Endothelial cell of umbilical vein (primary cell): ENCODE data around the gene CH25H.

Experiments used
- EZH2 ChIP-seq: IDR thresholded peaks from 2 replicates; pipeline ENCODE4 v1.6.1; 2012; ENCODE audit warnings: borderline replicate concordance, low read depth, mild to moderate bottlenecking, moderate library complexity, low read length, inconsistent platforms; ENCODE audit not compliant: severe bottlenecking
- JUN ChIP-seq: IDR thresholded peaks from 2 replicates; pipeline ENCODE4 v1.6.1; 2011; ENCODE audit warnings: borderline replicate concordance, low read depth; ENCODE audit not compliant: insufficient read length, insufficient read depth
- POLR2A ChIP-seq: IDR thresholded peaks from 2 replicates; pipeline ENCODE4 v1.6.1; 2012; ENCODE audit warnings: low read depth, mild to moderate bottlenecking, control low read depth, low read length
- POLR2AphosphoS5 ChIP-seq: IDR thresholded peaks from 2 replicates; pipeline ENCODE4 v1.6.1; 2012; ENCODE audit warnings: low read depth, mild to moderate bottlenecking, control low read depth, low read length, moderate library complexity; ENCODE audit not compliant: insufficient read depth
- TF ChIP-seq, protein P1 (sequence below), 2 donors: IDR thresholded peaks; 1 replicate in 1 of 2; 2 replicates in 1 of 2; pipeline ENCODE4 v1.5.1; 2011; ENCODE audit warnings: low read length in 2 of 2, mild to moderate bottlenecking in 2 of 2, moderate library complexity in 2 of 2, control low read depth in 1 of 2, inconsistent platforms in 1 of 2, low read depth in 1 of 2; ENCODE audit not compliant: insufficient read depth in 1 of 2; ENCODE audit errors: extremely low read depth in 1 of 2
- TF ChIP-seq, protein P2 (sequence below): IDR thresholded peaks from 2 replicates; pipeline ENCODE4 v1.6.1; 2011; ENCODE audit not compliant: insufficient read depth, insufficient read length

DNA sequence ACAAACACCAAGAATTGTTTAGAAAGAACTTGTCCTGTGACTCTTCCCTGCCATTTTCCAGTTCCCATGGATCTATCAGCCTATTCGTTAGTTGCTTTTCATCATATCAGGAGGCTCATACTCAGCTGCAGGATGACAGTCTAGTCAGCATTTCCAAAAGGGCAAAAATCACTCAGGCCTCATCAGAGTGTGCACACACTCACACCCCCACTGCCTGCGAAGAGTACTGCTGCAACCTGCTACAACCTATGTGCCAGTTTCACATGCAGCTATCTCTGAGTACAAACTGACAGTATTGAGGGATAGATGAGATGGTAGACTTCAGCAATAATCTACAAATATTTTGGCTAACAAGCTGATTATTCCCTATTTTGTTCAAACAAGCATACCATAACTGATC is 24.2 kb downstream of the CH25H start:
- TF ChIP-seq, protein P1, sequence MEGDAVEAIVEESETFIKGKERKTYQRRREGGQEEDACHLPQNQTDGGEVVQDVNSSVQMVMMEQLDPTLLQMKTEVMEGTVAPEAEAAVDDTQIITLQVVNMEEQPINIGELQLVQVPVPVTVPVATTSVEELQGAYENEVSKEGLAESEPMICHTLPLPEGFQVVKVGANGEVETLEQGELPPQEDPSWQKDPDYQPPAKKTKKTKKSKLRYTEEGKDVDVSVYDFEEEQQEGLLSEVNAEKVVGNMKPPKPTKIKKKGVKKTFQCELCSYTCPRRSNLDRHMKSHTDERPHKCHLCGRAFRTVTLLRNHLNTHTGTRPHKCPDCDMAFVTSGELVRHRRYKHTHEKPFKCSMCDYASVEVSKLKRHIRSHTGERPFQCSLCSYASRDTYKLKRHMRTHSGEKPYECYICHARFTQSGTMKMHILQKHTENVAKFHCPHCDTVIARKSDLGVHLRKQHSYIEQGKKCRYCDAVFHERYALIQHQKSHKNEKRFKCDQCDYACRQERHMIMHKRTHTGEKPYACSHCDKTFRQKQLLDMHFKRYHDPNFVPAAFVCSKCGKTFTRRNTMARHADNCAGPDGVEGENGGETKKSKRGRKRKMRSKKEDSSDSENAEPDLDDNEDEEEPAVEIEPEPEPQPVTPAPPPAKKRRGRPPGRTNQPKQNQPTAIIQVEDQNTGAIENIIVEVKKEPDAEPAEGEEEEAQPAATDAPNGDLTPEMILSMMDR (IDR thresholded peaks at IDR 0.05; ENCODE audit: extremely low read depth in 1 of 2, insufficient read depth in 1 of 2, low read depth in 1 of 2, low read length in 2 of 2): no peak
- no peak for TF ChIP-seq POLR2A
- no peak for TF ChIP-seq POLR2AphosphoS5
- TF ChIP-seq EZH2: no peak
- TF ChIP-seq JUN: no peak
- TF ChIP-seq, protein P2, sequence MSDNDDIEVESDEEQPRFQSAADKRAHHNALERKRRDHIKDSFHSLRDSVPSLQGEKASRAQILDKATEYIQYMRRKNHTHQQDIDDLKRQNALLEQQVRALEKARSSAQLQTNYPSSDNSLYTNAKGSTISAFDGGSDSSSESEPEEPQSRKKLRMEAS: no peak
